GM18858 (cell line): ENCODE measurements around the gene NRG2.

ENCODE experiments used
- ATAC-seq: cut with Tn5 transposase; IDR thresholded peaks from one replicate; pipeline ENCODE4 v1.9.1; 2021; ENCODE audit not compliant: unreplicated experiment

The NRG2 gene

GRCh38 chr5:139804800-139805397, 238.2 kb downstream of the NRG2 start:
- ATAC-seq, result no peak

GRCh38 chr5:139803978-139804377, 239.1 kb downstream of the NRG2 start:
- no peak for ATAC-seq

GRCh38 chr5:139799359-139799758, 243.7 kb downstream of the NRG2 start:
- ATAC-seq, result no peak

GRCh38 chr5:139798883-139799282, 244.2 kb downstream of the NRG2 start:
- ATAC-seq, result no peak

GRCh38 chr5:139797856-139798510, 245.1 kb downstream of the NRG2 start:
- no peak for ATAC-seq

GRCh38 chr5:139797335-139797734, 245.8 kb downstream of the NRG2 start:
- ATAC-seq, result no peak
